Breast epithelium (tissue), 3 donors: Measurements from ENCODE around the gene CMTM4.

ENCODE experiments used
- CTCF ChIP-seq, 3 donors: fragments of 450-650 bp; IDR thresholded peaks; one replicate each; pipeline ENCODE4 v1.5.1; 2016 to 2017; ENCODE audit warnings: antibody characterized with exemption in 3 of 3, mild to moderate bottlenecking in 3 of 3, moderate library complexity in 3 of 3
- POLR2A ChIP-seq: fragments of 450-650 bp; IDR thresholded peaks from one replicate; pipeline ENCODE4 v1.6.1; 2016; ENCODE audit warnings: antibody characterized with exemption, mild to moderate bottlenecking, moderate library complexity
- POLR2AphosphoS5 ChIP-seq, 3 donors: sonication (generic); formaldehyde crosslinking; IDR thresholded peaks; one replicate each; pipeline ENCODE4 v1.6.1; 2017; ENCODE audit warnings: antibody characterized with exemption in 3 of 3

- no peak for TF ChIP-seq POLR2A
- TF ChIP-seq CTCF (IDR thresholded peaks at IDR 0.05), result no peak
- no peak for TF ChIP-seq POLR2AphosphoS5 (IDR thresholded peaks at IDR 0.05)
These were observed 130.3 kb downstream of the CMTM4 start, which contains the start of gene CMTM1 for GRCh38 chr16:66566051-66566901.
